Measurements from ENCODE around the gene MPC1L. TPM values are rescaled to one million over a fixed set of nuclear protein-coding genes. Genes with fewer than 3 reads are reported as not detected.

MPC1L gene
- total and polyA plus RNA-seq, 9 of the 15 experiments (the other 6 are each of a cell fraction or from before 2014, with no cell fraction given), result not detected

- Histone ChIP-seq H3K4me3 (peak within 1 kb of the TSS; percentile 76), H3K9ac (ENCODE audit: insufficient read depth in 1 of 2, low read depth in 2 of 2, low read length in 2 of 2) (peak within 1 kb of the TSS; percentile 60 to 92), H3K9me3 (replicated peaks; ENCODE audit: control insufficient read depth, insufficient read depth, low read depth, low read length) (no peaks in the 10 kb centered on the region), H4K20me1 (replicated peaks; ENCODE audit: control insufficient read depth, insufficient read depth, low read length) (peaks cover 8% of the 10 kb centered on the region; the same call in 1 of the 2 replicates), H3K27me3 (ENCODE audit: control insufficient read depth in 2 of 2, insufficient read depth in 2 of 2, low read length in 2 of 2) (no peaks in the 10 kb centered on the region), H3K9me1 (ENCODE audit: control insufficient read depth, insufficient read depth, low read length) (no peaks in the 10 kb centered on the region), H3K79me2 (ENCODE audit: control insufficient read depth, insufficient read depth, low read length) (peaks cover 30% of the 10 kb centered on the region), H2AFZ (ENCODE audit: low read depth, low read length) (peak within 1 kb of the TSS; percentile 88), H3K27ac (ENCODE audit: extremely low read depth, low read depth, low read length) (peak within 1 kb of the TSS; percentile 70), H3K4me2 (ENCODE audit: insufficient read depth, low read length) (peak within 1 kb of the TSS; percentile 84), H3K36me3 (ENCODE audit: control insufficient read depth, insufficient read depth, low read length) (peaks cover 13% of the 10 kb centered on the region; the same call in 2 of the 3 replicates), H3K4me1 (replicated peaks in 1 of 2; ENCODE audit: control insufficient read depth in 2 of 2, insufficient read depth in 2 of 2, low read length in 2 of 2) (peaks cover 8 to 10% of the 10 kb centered on the region in 2 experiments; a peak in 4 of 5 replicates)
- 5% methylated on average over 44 of the region's 66 CpGs for WGBS (ENCODE audit: insufficient coverage, low coverage, missing lambda C conversion rate)
- peak; percentile 94 for ATAC-seq
- intact Hi-C loops (cut with micrococcal nuclease) (loop anchor here (1.0 to 10.0 kb wide), 2 partner anchors 63 to 103 kb away; partner anchors contain the start of gene ATP6AP2), in situ Hi-C loops (cut with MboI) (no loop called here)
- DNase-seq (ENCODE audit: extremely low read depth in 1 of 4, low spot score in 3 of 4), result peak; percentile 93 to 96 (median 94)
- no TSS peak for BruUV-seq (replicated peaks)
- FAIRE-seq, result peak; percentile 91
- POLR2A ChIA-PET, result interaction anchor here (1.2 to 3.2 kb wide), 2 partner anchors 14 to 103 kb away, joined by 3 to 7 read pairs; no protein-coding TSS in a partner anchor
- CTCF ChIA-PET (ENCODE audit: low intra/inter-chr PET ratio), result interaction anchor here (0.6 kb wide), 1 partner anchor 1169 kb away, joined by 3 read pairs; no protein-coding TSS in a partner anchor
- TF ChIP-seq POLR2AphosphoS5 (IDR thresholded peaks at IDR 0.05; ENCODE audit: control insufficient read depth, insufficient read depth, low read depth, low read length) (peak; percentile 24; the same call in 1 of the 2 replicates), POLR2B (IDR thresholded peaks at IDR 0.05; ENCODE audit: low read depth, partially characterized antibody) (peak; percentile 24), ELF1 (tag; IDR thresholded peaks at IDR 0.05) (peak; percentile 82), CAMTA2 (CRISPR knock-in tag; conservative IDR thresholded peaks at IDR 0.05) (no peak), ZNF212 (CRISPR knock-in tag; IDR thresholded peaks at IDR 0.05) (no peak), CREM (IDR thresholded peaks at IDR 0.05; ENCODE audit: low read depth) (peak; percentile 85), ZNF274 (IDR thresholded peaks at IDR 0.05; ENCODE audit: borderline replicate concordance, low read depth, low read length) (no peak), ASH1L (IDR thresholded peaks at IDR 0.05; ENCODE audit: borderline replicate concordance, low read depth, partially characterized antibody) (no peak), ZNF644 (tag; IDR thresholded peaks at IDR 0.05; ENCODE audit: low read depth) (no peak), CTCF (IDR thresholded peaks at IDR 0.05 in 2 of 3, conservative IDR thresholded peaks at IDR 0.05 in 1 of 3; ENCODE audit: insufficient read depth in 2 of 3, low read depth in 1 of 3, low read length in 3 of 3) (0 out of 6 replicates have a peak, but pooled peaks of 2 of the 3 experiments have one; percentile 1 to 18), ZFX (CRISPR knock-in tag; IDR thresholded peaks at IDR 0.05) (peak; percentile 76), JUN (IDR thresholded peaks at IDR 0.05; ENCODE audit: borderline replicate concordance, low read depth, low read length) (no peak), JUN (CRISPR knock-in tag; IDR thresholded peaks at IDR 0.05; ENCODE audit: borderline replicate concordance) (no peak), ZNF444 (CRISPR knock-in tag; IDR thresholded peaks at IDR 0.05) (no peak), GABPA (tag; conservative IDR thresholded peaks at IDR 0.05; ENCODE audit: low read depth) (peak; percentile 63), POLR2AphosphoS2 (IDR thresholded peaks at IDR 0.05; ENCODE audit: low read length) (peak; percentile 90), CREB3L1 (IDR thresholded peaks at IDR 0.05; ENCODE audit: borderline replicate concordance, low read depth) (peak; percentile 56; the same call in 1 of the 2 replicates)
These were observed 24.3 kb downstream of the MPC1L start, which contains the start of gene CXorf38 for GRCh38 chrX:40647307-40648197. Gene CXorf38 (minus strand): TSS chrX:40647561. CDS start chrX:40647520, 41 bp downstream.
